Activated T-helper 1 cell treated with Interleukin-2 at 50 U/mL for 16 hours (primary cell): ENCODE data around the gene MCL1.
"Not testable (repeated sequence)": the region's sequence is repeated elsewhere in the genome, so short reads cannot be mapped to it uniquely, and the experiment has no call there.

Experiments
- DNase-seq: peaks from one replicate; pipeline ENCODE4 v3.0.0-alpha.2; 2020; ENCODE audit warnings: low read depth

Gene MCL1

DNA sequence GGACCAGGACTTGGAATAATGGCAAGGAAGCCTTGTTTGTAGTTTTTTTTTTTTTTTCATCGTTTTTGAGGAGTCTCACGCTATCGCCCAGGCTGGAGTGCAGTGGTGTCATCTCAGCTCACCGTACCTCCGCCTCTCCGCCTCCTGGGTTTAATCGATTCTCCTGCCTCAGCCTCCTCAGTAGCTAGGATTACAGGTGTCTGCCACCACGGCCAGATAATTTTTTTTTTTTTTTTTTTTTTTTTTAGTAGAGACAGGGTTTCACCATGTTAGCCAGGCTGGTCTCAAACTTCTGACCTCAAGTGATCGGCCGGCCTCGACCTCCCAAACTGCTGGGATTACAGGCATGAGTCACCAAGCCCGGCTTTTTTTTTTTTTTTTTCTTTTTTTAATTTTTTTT, 23.0 kb upstream of the MCL1 start:
- DNase-seq = not testable (repeated sequence)

GRCh38 chr1:150601540-150601939, 22.1 kb upstream of the MCL1 start:
- no peak for DNase-seq

DNA sequence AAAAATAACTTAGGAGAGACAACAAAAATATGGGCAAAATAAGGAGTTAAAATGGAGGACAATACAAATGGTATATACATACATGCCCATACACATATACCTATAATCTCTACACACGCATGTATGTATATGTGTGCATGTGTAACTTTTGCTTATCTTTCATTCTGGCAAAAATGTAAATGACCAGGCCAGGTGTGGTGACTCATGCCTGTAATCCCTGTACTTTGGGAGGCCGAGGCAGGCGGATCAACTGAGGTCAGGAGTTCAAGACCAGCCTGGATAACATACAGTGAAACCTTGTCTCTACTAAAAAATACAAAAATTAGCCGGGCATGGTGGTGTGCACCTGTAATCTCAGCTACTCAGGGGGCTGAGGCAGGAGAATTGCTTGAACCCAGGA, 18.9 kb upstream of the MCL1 start:
- DNase-seq = not testable (repeated sequence)

DNA sequence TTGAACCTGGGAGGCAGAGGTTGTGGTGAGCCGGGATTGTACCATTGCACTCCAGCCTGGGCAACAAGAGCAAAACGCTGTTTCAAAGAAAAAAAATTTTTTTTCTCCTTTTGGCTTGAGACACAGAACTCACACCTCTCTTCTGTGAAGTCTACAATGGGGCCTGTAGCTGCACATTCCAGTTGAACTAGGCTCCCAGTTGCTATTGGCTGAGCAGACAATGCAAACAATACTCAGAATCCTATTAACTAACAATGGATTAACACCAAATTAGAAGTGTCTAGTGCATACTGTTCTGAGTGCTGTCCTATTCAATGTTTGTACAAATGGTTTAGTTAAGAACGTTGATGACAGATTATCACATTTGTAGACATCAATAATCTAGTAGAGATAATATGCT, 17.6 kb upstream of the MCL1 start:
- DNase-seq = no peak

- no peak for DNase-seq
These were observed 16.9 kb upstream of the MCL1 start for GRCh38 chr1:150596095-150596892.

- DNase-seq = no peak
These were observed 3.0 kb upstream of the MCL1 start for GRCh38 chr1:150582371-150582770.

DNA sequence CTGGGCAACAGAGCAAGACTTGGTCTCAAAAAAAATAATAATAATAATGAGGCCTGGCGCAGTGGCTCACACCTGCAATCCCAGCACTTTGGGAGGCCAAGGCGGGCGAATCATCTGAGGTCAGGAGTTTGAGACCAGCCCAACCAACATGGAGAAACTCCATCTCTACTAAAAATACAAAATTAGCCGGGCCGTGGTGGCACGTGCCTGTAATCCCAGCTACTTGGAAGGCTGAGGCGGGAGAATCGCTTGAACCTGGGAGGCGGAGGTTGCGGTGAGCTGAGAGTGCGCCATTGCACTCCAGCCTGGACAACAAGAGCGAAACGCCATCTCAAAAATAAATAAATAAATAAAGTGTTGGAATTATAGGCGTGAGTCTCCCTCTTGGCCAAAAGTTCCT, 2.6 kb upstream of the MCL1 start:
- not testable (repeated sequence) for DNase-seq

DNA sequence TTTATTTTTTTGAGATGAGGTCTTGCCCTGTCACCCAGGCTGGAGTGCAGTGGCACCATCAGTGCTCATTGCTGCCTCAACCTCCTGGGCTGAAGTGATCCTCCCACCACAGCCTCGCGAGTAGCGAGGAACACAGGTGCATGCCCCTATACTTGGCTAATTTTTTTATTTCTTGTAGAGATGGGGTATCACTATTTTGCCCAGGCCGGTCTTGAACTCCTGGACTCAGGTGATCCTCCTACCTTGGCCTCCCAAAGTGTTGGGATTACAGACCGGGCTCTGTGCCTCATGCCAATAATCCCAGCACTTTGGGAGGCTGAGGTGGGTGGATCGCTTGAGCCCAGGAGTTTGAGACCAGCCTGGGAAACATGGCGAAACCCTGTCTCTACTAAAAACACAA, 2.0 kb upstream of the MCL1 start:
- DNase-seq = not testable (repeated sequence)

GRCh38 chr1:150580966-150581365, 1.6 kb upstream of the MCL1 start:
- not testable (repeated sequence) for DNase-seq

- DNase-seq = no peak
These were observed 684 bp upstream of the MCL1 start for GRCh38 chr1:150579945-150580642.

DNA sequence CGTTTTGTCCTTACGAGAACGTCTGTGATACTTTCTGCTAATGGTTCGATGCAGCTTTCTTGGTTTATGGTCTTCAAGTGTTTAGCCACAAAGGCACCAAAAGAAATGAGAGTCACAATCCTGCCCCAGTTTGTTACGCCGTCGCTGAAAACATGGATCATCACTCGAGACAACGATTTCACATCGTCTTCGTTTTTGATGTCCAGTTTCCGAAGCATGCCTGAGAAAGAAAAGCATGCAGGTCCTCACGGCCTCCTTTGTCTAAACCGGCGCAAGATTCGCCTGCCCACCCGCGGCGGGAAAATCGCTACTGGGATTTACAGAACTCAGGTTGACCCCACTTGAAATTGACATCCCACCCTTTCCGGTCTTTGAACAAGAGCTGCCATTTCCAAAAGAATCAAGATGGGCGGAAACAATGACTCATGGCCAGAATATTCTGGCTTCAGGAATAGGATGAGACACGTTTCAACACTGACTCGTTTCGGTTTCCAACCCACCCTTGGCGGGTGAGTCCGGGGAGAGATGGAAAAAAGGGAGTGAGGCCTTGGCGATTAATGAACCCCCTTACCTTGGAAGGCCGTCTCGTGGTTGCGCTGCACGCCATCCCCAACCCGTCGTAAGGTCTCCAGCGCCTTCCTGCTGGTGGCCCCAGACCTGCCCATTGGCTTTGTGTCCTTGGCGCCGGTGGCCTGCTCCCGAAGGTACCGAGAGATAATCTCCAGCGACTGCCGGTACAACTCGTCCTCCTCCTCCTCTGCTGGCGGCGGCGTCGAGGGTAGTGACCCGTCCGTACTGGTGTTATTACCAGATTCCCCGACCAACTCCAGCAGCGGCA, 919 bp downstream of the MCL1 start:
- no peak for DNase-seq

DNA sequence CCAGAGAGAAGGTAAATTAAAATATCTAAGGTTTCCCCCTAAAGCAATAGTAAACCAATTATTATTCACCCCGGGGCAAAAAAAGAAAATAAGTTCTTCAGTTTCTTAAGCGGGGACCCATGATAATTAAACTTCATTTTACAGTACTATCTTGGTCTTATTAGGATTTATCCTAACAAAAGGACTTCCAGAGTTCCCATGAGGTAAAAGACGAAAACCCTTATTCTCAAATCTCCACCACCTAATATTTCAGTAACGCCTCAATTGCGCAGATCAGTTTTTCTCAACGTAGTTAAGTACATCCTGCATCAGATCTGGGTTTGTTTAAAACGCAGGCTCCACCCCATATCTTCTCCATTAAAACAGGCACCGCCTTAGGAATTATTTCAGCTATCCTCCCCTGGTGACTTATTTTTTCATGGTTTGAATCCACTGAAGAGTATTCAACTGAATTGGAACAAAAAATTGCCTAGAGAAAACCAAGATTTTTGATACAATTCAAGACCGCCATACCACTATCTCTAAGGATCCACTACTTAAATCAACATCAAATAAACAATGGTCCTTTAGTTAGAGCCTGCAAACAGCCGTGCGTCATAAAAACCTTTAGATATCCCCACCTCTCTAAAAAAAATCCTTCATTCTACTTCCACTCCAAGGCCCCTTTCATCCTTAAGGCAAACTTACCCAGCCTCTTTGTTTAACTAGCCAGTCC, 1.7 kb downstream of the MCL1 start:
- no peak for DNase-seq

- no peak for DNase-seq
These were observed 2.4 kb downstream of the MCL1 start for GRCh38 chr1:150576794-150577556.

DNA sequence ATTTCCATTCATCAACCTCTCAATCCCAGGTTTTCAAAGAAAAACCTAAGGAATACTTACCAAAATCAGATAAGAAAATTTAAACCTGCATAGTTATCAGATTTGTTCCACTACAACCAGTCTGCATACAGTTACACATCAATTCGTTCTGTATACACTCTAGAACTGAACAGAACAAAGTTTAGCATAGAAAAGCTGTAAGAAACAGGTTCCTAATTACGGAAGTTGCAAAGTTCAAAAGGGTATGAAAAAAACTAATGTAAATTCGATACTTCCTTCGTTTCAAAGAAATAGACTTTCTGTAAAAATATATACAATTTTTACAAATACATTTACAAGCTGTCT, 3.1 kb downstream of the MCL1 start:
- DNase-seq = no peak

- DNase-seq = no peak
These were observed 3.7 kb downstream of the MCL1 start for GRCh38 chr1:150575518-150576366.

DNA sequence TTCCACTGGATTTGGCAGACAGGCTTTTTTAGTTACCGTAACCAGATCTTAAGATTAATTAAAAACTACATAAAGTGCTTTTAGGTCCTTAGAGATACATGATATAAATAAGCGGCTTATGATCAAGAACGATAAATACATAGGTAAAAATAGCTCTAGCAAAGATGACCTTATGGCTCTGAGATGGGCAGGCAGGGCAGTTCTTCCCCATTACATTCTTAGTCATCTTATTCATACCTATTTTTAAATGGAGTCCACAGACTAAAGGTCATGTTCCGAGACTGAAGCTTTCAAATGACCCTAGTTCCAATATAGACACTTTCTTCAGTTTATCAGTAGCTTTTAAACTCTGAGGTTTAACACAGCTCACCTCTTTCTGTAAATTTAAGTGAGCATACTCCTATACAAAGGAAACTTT, 4.3 kb downstream of the MCL1 start:
- no peak for DNase-seq

DNA sequence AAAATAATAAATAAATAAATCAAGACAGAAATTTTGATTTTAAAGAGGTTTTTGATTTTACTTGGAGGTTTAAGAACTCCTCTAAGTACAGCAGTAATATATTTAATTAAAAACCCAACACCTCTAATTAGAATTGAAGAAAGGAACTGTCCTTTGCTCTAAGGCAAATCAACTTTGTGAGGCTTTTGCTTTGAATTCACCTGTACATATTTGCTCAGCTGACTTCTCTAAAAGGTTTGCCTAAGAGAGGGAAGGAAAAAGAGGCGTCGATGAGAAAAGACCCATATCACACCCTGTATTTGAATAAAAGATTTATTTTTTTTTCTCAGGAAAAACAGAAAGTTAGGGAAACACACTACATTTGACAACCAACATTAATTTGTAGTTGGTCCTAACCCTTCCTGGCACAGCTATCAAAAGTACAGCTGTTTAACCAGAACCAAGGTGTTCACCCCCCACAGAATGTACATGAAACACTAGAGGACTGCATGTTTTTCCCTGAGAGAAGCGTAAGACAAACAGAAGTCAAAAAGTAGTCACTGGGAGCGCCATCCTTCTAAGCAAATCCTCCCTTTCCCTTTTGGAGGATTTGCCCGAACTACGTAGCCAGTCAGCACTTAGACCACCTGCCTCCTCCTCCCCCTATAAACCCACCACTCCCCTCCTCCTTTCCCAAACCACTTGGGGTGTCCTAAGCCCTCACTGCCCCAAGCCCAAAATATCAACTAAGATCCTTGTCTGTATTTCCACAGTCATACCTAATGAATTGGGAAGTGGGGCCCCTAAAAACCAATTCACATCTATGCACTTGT, 4.9 kb downstream of the MCL1 start:
- DNase-seq = no peak

GRCh38 chr1:150573648-150574071, 5.8 kb downstream of the MCL1 start:
- DNase-seq = not testable (repeated sequence)

DNA sequence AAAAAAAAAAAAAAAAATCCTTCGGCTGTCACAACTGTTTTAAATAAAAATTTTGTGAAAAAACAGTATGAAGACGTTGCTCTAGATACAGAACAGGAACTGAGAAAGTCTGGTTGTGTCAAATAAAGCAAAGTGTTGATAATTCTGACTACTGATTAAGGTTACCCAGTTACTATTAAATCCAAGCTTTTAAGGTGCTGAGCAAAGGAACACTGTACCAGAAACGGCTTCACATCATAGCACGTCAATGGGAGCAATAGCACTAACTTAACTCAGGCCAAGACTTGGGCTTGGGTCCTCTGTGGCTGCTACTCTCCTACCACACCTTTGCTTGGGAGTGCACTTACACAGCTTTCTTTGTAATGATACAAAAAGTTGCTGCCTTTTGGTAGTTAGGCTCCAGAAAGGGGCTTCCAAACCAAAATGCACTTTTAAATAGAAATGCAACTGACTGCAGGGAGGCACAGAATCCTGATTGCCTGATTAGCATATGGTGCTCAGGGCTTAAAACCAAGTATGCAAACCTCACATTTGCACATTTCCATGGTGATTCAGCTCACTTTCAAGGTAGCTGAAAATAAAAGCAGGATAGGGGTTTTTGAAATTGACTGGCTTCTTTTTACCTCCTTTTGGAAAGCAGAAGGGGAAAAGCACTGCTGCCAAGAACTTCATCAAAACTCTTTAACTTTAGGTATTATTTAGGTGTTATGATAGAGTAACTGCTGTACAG, 6.3 kb downstream of the MCL1 start:
- DNase-seq = no peak
